Measurements from ENCODE around the gene MAP1LC3B. TPM values are rescaled to one million over a fixed set of nuclear protein-coding genes. Genes with fewer than 3 reads are reported as not detected.

Gene MAP1LC3B
- total and polyA plus RNA-seq, 2 of the 8 experiments (the other 6 are each of a cell fraction or from before 2014, with no cell fraction given): 29.5 to 48.5 TPM

DNA sequence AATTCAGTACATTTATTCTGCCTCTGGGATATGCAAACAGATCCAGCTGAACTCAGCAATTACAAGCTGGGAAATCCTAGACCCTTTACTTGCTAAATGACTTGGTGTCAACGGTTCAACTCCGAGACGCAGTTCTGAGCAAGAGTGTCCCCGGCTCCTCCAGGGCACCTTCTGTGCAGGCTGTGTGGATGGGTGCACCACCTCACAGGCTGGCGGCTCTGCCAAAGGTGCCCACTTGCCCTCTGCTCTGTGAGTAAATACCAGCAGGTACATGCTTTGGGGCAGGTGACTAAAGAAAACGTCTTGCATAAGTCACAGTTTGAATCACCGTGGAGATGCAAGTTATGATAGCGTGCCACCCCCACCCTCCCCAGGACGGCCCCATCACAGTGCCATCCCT lies 23.3 kb downstream of the MAP1LC3B start:
- Histone ChIP-seq H3K23me2 (ENCODE audit: low read depth, low read length) (no peaks in the 10 kb centered on the region), H2BK120ac (replicated peaks; ENCODE audit: low read depth, low read length) (no peak overlapping the region), H3K27me3 (replicated peaks in 1 of 4; ENCODE audit: control insufficient read depth in 3 of 4, extremely low read depth in 1 of 4, insufficient read depth in 3 of 4, low read length in 3 of 4) (no peaks in the 10 kb centered on the region), H3K36me3 (ENCODE audit: control insufficient read depth in 2 of 4, insufficient read depth in 4 of 4, low read length in 3 of 4) (peaks cover 5 to 45% (median 23%) of the 10 kb centered on the region in 4 experiments; a peak in 6 of 8 replicates), H2BK20ac (ENCODE audit: low read length) (no peak overlapping the region), H4K8ac (ENCODE audit: extremely low read depth, insufficient read depth, low read length) (no peak overlapping the region), H3K79me1 (ENCODE audit: low read depth, low read length) (no peaks in the 10 kb centered on the region; the same call in 1 of the 2 replicates), H4K20me1 (replicated peaks in 1 of 2; ENCODE audit: control insufficient read depth in 1 of 2, insufficient read depth in 2 of 2, low read length in 2 of 2) (peaks cover 2 to 7% of the 10 kb centered on the region in 2 experiments), H3K4ac (replicated peaks; ENCODE audit: insufficient read length, low read depth, low read length) (no peak overlapping the region), H2AFZ (ENCODE audit: low read length) (no peak overlapping the region), H3K27ac (ENCODE audit: low read depth, low read length) (no peak overlapping the region), H3K4me2 (ENCODE audit: insufficient read depth in 1 of 2, low read depth in 2 of 2, low read length in 2 of 2) (no peak overlapping the region), H3K9me3 (ENCODE audit: insufficient read depth in 2 of 2, low read depth in 1 of 2, low read length in 1 of 2) (no peaks in the 10 kb centered on the region), H4K91ac (replicated peaks; ENCODE audit: insufficient read length, low read length) (no peak overlapping the region), H2BK12ac (ENCODE audit: low read depth, low read length) (no peak overlapping the region), H2BK5ac (ENCODE audit: low read depth, low read length) (no peak overlapping the region), H4K5ac (ENCODE audit: insufficient read length, low read depth, low read length) (no peak overlapping the region), H3K56ac (replicated peaks; ENCODE audit: insufficient read length, low read depth, low read length) (no peak overlapping the region), H3K14ac (ENCODE audit: insufficient read length) (no peak overlapping the region), H3K4me1 (replicated peaks in 1 of 4; ENCODE audit: control insufficient read depth in 3 of 4, insufficient read depth in 4 of 4, low read length in 3 of 4) (no peaks in the 10 kb centered on the region), H3K18ac (ENCODE audit: extremely low read depth, low read length) (no peak overlapping the region), H2BK15ac (ENCODE audit: low read length) (no peak overlapping the region), H3K79me2 (ENCODE audit: control insufficient read depth in 1 of 2, insufficient read depth in 2 of 2, low read length in 2 of 2) (no peaks in the 10 kb centered on the region), H3K9ac (replicated peaks in 1 of 4; ENCODE audit: extremely low read depth in 1 of 4, low read depth in 3 of 4, low read length in 3 of 4) (no peak overlapping the region), H3K4me3 (ENCODE audit: extremely low read depth in 1 of 4, insufficient read depth in 2 of 4, low read depth in 3 of 4, low read length in 4 of 4) (no peak overlapping the region), H3K23ac (ENCODE audit: insufficient read length) (no peak overlapping the region), H2AK5ac (ENCODE audit: low read depth, low read length) (no peak overlapping the region)
- ChIA-PET POLR2A (ENCODE audit: partially characterized antibody) (interaction anchor here (1.4 kb wide), 1 partner anchor 10 kb away, joined by 4 read pairs; no protein-coding TSS in a partner anchor), CTCF (ENCODE audit: partially characterized antibody) (no interaction called here)
- no peak for TF ChIP-seq RBBP5 (IDR thresholded peaks at IDR 0.05; ENCODE audit: borderline replicate concordance, low read depth, low read length)
- DNase-seq (ENCODE audit: low read depth in 1 of 2, low spot score in 2 of 2) (no peak), FAIRE-seq (no peak)
- WGBS, 2 experiments (ENCODE audit: extremely low coverage in 1 of 2, insufficient coverage in 1 of 2, insufficient read length in 1 of 2, insufficient replicate concordance in 2 of 2, low coverage in 1 of 2, low lambda C conversion rate in 2 of 2, missing lambda C conversion rate in 1 of 2): 93% methylated on average over 9 of the region's 9 CpGs; no CpG with 5 or more reads in 1 of the 2 experiments
